NCI-H226 (cell line): ENCODE data around the gene RASGEF1B.
"Not testable (repeated sequence)": the region's sequence is repeated elsewhere in the genome, so short reads cannot be mapped to it uniquely, and the experiment has no call there.

ENCODE experiments used
- DNase-seq: peaks from one replicate; pipeline ENCODE4 v3.0.0-alpha.2; 2015

RASGEF1B gene

DNA sequence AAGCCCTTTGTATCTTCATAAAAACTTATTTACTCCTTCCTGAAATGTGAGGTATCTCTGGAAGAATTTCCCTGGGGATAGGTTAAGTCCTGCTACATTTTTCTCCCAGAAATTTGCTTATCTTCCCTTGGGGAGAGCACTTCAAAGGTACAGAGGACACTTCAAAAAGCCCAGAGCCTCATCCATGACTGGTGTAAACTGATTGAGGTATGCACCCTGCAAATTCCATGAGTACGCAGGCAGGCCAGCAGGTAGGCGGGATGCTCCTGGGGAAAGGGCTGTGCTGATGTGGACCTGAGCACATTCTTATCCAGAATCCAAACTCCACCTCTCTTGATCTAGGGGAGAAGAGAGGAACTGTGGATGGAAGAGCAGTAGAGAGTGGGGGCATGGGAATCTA lies 26.3 kb upstream of the RASGEF1B start:
- DNase-seq = no peak

DNA sequence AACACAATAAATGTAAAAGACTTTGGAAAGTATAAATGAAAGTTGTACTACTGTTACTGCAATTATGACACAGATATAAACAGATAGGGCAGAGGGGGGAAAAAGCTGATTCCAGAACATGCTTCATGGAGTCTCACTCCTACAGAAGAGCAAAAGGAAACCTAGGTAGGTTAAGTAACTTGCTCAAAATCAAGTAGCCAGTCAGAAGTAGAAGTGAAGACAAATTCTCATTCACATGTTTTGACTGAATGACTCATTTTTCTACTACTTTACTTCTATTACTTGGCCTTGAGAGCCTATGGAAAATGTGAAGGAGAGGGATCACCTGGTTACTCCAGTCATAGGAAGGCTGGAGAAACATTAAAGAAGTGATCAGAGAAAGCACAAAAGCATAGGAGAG lies 23.6 kb upstream of the RASGEF1B start:
- DNase-seq = no peak

DNA sequence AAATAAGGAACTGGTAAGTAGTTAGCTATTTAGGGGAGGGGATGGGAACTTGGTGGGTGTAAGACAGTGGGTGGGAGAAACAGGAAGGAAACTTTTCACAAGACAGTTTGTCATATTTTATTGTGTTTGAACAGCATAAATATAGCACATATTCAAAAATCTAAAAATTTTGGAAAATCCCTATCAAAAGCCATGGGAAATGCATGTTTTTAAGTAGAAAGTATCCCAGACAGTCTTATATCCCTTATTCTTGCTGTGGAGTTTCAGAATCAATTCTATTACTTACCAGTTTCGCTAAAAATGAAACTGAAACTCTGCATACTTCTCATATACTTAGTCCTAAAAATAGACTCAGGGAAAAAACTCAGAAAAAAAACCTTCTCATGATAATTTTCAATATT lies 22.3 kb upstream of the RASGEF1B start:
- DNase-seq = no peak

DNA sequence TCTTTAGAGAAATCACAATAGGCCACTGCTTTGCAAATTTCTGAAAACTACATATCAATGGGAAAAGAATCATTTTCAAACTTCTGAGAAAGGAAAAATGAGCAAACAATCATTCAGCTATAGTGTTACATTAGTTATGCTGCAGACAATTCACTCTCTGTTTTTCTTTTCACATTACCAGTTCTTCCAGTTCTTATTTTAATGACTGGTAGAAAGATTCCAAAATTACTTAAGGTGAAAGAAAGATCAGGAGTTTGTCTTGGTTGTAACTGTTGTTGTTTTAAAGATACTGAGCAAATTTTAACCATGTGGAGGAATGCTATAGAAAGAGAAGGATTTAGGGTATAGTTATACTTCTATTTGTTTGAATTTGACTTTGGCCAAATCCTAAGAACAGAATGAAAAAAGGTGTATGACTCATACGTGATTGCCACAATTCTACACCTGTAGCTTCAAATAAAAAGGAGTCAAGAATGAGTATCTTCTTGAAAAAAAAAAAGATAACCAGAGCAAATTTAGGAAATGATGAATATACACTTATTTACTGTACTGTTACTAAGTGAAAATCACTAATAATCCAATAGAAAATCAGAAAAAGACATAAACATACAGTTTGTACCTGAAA lies 21.0 kb upstream of the RASGEF1B start:
- DNase-seq = no peak

DNA sequence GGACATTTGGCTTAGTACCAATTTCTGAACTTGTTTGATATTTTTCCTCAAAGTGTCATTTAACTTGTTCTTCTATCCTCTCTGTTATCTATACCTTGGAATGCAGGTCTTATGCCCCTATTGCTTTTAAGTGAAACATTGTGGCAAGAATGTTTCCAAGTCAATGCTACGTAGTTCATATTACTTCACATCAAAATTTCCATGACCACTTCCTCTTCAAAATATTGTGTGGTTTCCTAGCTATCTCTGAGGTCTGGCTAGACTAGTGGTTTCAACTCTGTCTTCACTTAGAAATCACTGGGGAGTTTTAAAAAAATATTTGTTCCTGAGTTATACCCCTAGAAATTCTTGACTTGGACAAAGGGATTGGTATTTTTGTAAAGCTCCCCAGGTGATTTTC lies 20.2 kb upstream of the RASGEF1B start:
- peak; percentile 88 for DNase-seq

DNA sequence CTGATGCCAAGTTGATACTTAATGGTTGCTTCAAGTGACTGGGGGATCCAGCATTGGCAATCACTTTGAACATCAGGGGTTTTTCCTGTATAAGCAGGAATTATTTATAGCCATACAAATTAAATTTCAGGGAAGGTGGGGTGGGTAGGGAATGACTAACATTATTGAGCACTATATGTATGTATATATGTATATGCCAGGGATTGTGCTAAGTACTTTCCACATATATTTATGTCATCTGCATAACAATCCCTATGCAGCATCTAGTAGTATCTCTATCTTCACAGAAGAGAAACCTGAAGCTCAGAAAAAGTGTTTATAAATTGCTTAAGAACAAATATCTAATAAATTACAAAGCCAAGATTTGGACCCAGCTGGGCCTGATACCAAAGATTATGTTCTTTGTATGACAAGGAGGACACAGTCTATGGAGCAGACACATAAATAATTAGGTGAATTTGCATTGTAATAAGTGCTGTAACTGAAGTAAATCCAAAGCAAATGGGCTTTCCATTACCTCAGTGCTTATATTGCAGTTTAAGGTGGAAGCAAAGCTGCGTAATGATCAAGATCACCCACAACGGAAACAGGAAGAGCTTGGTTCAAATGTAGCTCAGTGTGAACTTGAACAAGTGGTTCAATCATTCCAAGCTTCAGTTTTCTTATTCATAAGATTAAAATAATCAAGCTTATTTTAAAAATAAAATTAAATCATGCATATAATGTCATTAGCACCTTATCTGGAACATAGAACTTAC lies 18.9 kb upstream of the RASGEF1B start:
- DNase-seq = no peak

DNA sequence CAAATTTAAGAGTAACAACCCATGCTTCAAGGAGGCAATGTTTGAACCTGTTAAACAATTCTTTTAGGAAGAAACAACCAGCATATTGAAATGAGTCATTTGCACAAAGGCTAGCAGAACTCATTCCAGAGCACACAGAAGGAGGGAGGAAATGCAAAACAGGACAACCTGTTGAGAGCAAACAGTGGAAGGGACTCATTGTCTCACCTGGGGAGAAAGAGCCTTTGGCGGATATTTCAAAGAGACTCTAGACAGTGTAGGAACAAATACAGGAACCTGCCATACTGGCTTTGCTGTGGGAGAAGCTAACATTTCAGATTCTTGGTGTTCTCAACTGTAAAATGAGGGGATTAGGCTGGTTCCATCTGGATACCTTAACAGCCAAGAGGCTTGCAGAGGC lies 14.8 kb upstream of the RASGEF1B start:
- no peak for DNase-seq

DNA sequence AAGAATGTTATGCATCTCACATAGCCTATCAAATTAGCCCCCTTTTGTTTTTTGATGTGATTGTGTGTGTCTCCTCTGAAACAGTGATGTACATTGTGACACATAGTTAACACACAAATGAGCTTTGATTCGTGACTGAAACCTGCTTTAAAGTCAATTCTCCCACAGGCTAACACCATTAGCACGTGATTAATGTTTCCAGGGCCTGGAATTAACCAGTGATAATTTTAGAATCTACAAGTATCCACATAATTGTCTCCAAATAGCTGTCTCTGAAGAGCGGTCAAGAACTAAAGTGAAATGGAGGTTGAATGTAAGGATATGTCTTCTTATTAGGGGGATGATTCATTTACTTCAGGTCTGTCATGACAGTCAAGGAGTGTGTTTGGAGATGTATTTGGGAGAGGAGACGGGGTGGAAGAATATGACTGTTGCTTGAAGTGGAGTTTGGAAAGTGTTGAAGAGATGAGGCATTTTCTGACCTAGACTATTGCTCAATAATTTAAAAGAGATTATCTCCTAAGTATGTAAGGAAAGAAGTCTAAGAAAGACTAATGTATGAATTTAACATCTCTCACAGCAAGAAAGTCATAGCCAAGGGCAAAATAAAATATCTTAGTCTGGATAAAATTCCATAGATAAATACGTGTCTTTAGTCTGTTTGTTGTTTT lies 13.7 kb upstream of the RASGEF1B start:
- DNase-seq = peak; percentile 50

DNA sequence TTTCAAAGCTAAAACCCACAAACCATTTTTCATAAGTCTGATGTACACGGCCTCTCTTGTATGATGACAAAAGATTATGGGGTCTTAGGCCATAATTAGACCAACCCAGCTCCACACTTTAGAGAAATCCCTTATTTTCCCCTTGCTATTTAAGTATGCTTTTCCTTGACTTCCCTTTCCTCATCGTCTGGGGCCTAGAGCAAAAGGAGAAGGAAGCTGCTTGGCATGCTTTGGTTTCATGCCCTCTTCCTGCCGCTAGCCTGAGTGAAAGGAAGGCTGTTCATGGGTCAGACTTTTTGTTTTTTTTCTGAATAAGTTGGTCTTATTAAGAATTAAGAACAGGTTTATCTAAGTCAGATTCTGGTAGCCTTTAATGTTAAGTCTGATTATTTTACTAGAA lies 10.6 kb upstream of the RASGEF1B start:
- no peak for DNase-seq

DNA sequence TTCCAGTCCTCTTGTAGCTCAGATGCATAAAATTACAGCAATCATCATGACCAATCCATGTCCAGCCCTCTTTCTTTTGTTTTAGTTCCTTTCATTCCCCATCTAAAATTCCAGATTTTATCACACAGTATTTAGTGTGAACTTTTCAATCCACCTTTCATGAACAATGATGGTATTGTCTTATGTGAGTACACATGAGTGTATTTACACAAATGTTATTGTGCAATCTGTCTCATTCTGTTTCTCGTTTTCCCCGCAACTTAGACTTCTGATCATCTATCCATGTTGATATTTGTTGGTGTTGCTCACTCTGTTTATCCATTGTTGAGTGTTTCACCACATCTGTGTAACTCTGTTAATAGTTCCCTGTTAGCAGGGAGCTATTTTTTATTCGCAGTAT lies 9.4 kb upstream of the RASGEF1B start:
- no peak for DNase-seq

DNA sequence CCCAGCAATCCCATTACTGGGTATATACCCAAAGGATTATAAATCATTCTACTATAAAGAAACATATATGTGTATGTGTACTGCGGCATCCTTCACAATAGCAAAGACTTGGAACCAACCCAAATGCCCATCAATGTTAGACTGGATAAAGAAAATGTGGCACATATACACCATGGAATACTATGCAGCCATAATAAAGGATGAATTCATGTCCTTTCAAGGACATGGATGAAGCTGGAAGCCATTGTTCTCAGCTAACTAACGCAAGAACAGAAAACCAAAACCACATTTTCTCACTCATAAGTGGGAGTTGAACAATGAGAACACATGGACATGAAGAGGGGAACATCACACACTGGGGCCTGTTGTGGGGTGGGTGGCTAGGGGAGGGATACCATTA lies 7.9 kb upstream of the RASGEF1B start:
- not testable (repeated sequence) for DNase-seq

DNA sequence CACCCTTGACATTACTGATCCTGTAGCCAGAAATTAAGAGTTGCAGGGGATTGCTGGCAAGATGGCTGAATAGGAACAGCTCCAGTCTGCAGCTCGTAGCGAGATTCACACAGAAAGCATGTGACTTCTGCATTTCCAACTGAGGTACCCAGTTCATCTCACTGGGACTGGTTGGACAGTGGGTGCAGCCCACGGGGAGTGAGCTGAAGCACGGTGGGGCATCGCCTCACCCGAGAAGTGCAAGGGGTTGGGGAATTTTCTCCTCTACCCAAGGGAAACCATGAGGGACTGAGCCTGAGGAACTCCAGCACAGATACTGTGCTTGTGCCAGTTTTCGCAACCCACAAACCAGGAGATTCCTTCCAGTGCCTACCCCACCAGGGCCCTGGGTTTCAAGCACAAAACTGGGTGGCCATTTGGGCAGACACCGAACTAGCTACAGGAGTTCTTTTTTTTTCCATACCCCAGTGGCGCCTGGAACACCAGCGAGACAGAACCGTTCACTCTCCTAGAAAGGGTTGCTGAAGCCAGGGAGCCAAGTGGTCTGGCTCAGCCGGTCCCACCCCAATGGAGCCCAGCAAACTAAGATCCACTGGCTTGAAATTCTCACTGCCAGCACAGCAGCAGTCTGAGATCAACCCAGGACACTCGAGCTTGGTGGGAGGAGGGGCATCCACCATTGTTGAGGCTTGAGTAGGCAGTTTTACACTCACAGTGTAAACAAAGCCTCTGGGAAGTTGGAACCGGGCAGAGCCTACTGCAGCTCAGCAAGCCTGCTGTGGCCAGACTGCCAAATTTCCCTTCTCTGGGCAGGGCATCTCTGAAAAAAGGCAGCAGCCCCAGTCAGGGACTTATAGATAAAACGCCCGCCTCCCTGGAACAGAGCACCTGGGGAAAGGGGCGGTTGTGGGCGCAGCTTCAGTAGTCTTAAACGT lies 1.9 kb upstream of the RASGEF1B start:
- not testable (repeated sequence) for DNase-seq

DNA sequence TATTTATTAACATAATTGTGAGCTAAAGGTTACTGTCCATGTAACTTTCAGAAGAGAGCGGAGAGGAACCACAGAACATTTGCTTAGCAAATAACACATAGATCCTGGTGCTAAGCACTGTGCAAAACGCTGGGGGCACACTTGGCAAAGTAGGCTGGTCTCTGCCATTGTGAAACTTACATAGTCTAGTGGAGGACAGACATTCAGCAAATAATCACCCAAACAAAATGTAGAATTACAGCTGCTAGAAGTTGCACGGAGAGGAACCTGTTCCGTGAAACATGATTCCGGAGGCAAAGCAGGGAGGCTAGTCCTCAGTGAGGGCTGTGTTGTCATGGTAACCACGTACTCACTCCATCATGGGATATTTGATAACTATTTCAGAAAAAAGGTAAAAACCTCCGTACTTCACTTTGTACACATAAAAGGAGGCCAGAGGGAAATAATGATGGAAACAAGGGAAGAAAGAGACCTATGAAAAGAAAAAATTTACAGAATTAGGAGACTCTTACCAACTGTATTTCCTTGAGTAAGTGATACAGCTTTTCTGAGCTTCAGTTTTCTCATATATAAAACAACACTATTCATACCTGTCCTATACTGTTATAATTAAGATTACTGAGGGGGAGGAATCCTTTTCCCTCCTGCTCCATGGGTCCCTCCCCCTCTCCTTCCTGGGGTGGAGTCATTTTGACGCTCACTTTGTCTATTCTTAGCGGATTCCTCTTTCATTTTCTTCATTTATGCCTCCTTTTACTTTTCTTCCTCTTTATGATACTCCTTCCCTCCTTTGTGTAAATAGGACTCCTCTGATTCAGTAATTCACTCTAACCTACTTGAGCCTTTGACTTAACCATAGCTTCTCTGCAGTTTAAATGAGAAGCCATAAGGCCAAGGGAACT lies 825 bp upstream of the RASGEF1B start:
- peak; percentile 30 for DNase-seq

DNA sequence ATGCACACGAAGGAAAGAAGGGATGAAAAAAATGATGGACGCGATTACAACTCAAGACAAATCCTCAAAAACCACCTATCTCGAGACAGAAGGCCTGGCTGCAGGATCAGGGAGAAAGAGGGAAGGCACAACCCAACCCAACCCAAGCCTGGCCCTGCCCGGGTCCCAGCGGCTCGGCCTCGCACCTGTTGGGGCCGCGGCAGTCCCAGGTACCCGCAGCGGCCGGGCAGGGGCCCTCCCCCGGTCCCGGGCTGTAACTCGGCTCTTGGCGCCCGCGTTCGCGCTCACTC lies 464 bp downstream of the RASGEF1B start:
- no peak for DNase-seq

DNA sequence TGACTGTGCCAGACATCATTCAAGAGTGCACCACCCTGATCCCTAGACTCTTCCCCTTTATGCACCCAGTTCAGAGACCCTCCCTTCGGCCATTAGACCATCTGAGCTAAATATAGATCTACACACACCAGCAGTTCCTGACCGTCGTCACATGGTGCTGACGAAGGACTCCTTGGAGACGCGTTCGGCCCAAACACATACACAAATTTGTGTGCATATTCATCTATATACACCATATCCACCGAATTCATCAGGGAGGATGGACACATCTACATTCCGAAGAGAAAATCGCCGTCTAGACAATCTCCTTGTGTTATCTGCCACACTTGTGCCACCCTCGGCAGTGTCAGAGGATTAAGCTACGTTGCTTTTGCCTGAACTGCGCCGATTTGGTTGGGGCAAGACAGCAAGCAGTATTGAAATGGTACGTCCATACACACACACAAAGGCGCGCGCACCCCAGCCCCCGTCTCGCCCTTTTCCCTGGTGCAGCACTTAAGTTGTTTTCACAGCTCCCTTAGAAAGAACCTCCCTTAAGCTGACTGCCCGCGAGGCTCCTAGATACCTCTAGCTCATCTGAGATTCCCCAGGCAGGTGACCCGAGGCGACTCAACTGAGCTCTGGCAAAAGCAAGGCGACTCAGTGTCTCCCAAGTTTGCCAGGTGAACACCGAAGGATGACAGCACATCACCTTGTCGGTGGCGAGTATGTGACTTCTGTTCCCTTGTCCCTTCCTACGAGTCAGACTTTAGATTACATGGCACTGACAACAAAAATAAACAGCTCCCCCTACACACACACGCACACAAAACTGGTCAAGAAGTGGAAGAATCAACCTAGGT lies 1.0 kb downstream of the RASGEF1B start:
- no peak for DNase-seq

DNA sequence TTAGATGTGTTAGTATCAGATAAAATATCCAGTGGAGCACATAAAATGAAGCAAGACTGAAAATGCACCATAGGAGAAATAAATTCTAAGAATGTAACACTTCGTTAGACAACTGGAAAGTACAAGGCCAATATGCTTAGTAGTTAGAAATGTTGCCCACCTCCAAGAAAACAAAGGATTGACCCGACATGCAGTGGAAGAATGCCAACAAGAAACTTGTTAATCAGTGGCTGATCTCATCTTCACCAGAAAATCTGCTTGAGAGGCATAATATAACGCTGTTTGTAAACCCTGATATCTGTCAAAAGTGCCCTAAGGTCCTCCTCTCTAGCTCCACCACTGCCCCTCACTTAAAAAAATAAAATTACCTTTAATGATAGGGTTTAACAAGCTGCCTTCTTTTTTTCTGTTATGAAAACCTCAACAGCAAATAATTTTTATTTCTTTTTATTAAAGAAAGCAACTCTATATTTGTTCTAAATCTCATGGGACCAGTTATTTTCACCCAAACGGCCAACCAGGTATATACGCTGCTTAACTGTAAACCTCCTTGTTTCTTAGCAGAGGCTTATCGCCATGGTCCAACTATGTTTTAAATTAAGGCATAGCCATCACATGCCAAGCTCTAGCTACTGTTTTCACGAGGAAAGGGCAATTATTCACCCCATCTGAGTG lies 1.8 kb downstream of the RASGEF1B start:
- no peak for DNase-seq

DNA sequence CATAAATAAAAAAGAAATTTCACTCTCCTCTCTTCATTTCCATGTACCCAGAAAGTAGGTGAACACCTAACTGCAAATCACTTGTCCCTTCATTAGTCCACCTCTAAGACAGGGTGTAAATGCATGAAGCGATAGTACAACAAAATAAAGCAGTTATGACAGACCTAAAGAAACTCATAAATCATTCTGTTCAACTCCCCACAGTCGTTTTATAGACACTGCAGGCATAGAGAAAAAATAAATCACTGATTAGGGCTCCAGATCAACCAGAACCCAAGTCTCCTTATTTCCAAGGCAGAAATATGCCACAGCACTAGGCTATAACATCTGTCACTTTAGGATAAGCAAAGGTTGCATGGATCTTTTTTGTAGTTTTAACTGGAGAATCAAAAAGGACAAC lies 3.0 kb downstream of the RASGEF1B start:
- DNase-seq = no peak

DNA sequence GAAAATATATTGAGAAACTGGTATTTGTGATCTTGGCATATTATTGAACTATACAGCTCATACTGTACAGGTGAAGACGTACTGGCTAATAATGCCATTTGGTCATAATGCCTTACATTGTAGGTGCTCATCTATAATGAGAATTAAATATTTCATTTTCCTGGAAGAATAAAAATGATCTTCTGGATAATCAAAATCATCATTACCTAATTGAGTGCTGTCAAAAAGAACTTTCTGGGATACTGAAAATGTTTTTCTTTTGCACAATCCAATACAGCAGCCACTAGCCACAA lies 4.1 kb downstream of the RASGEF1B start:
- no peak for DNase-seq

DNA sequence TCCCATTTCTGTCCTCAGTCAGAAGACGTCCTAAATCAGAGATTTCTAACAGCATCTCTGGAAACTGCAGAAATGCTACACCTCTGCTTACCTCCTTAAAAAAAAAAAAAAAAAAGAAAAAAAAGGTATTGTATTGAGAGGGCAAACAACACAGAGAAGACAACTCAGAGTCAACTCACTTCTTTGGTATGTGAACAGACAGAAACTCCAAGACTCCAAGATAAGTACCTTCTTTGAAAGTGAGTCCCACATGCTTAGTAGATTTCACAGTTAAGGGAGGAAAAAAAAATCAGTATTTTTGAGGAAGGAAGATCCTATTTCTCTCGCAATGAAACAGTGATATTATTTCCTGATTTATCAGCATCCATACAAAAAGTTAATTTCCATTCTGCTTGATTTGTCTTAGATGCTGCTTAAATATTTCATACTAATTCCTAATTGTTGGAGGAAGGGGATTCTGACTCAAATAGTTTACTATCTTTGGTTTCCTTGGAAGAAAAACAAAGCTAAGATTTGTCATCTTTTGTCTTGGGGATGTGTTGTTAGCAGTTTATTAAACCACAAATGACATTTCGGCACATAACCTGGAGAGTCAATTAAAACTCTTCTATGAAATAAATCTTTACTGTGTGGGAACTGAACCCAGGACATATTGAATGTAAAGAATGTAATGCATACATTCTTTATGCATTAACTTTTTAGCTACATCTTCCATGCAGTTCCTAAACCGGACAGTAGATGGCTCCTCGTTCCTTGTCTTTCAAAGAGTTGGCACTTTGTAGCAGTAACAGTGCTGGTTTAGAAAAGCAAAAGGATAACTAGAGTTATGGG lies 4.7 kb downstream of the RASGEF1B start:
- peak; percentile 72 for DNase-seq
